SKM-1 (cell line): ENCODE results near the gene CEACAM21.

ENCODE experiments used
- DNase-seq: peaks from one replicate; lab custom pipeline; 2025; ENCODE audit not compliant: unreplicated experiment; lab: John Stamatoyannopoulos, UW

Gene CEACAM21

DNA sequence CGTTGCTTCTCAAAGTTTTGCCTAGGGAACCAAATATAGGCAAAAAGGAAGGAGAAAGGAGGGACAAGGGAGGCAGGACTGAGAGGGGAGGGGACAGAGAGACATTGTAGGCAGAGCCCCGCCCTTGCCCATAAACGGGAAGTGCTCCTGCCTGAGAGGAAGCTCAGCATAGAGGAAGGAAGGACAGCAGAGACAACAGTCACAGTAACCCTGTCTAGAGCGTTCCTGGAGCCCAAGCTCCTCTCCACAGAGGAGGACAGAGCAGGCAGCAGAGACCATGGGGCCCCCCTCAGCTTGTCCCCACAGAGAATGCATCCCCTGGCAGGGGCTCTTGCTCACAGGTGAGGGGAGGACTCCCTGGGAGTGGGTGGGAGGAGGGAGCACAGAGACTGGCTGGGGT is at the start of gene CEACAM21:
TSS of gene CEACAM21 (plus strand) at position 169 of the 400 bp plus-strand sequence. CDS start at position 278, 109 bp downstream.
- peak; percentile 36 for DNase-seq

- no peak for DNase-seq
Observed at GRCh38 chr19:41527089-41527488, 48.9 kb upstream of the CEACAM21 start.

DNA sequence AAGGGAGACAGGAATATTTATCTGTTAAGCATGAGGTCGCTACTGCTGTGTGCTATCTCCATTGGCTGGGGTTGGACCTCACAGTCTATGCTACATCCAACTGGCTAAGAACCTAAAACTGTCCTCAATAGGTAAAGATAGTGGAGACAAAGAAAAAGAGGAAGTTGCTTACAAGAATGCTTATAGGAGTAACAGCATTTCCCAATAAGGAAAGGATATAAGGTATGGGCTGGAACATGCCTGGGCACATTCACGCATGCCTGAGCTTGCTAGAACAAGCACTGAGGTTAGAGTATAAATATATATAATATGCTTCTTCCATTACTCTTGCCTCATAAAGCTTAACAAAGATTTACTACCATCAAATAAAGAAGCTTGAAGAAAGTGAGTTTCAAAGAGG is 47.9 kb upstream of the CEACAM21 start:
- no peak for DNase-seq

DNA sequence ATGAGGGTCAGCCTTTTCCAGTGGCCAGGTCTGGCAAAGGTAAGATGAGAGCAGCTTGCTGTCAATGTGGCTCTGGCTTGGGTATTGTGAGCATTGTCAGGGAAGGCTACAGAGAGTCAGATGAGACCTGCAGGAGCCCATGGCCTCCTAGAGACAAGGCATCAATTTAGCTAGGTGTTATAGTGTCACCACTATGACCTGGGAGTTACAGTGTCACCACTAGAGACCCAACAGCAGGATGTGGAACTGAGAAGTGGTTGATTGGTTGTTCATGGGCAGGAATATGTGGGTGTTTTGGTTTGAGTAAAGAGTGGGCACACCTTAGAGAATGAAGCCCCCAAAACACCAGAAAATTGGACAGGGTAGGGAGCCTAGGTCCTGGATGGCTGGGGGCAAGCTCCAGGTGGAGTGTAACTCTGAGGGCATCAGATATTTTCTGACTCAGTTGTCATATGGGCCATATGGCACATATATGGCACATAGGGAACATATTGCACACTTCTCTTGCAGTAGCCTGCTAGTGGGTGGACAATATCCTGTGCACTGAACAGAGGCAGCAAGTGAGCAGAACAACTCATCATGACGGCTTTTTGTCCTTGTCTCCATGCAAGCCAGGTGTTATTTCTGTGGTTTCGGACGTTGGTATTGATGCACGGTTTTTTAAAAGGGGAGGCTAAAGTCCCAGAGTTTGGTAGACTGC is 46.3 kb upstream of the CEACAM21 start:
- DNase-seq: no peak

- DNase-seq: no peak
Observed at GRCh38 chr19:41530184-41530534, 45.8 kb upstream of the CEACAM21 start.

GRCh38 chr19:41530761-41531301 is 45.1 kb upstream of the CEACAM21 start:
- DNase-seq: no peak

DNA sequence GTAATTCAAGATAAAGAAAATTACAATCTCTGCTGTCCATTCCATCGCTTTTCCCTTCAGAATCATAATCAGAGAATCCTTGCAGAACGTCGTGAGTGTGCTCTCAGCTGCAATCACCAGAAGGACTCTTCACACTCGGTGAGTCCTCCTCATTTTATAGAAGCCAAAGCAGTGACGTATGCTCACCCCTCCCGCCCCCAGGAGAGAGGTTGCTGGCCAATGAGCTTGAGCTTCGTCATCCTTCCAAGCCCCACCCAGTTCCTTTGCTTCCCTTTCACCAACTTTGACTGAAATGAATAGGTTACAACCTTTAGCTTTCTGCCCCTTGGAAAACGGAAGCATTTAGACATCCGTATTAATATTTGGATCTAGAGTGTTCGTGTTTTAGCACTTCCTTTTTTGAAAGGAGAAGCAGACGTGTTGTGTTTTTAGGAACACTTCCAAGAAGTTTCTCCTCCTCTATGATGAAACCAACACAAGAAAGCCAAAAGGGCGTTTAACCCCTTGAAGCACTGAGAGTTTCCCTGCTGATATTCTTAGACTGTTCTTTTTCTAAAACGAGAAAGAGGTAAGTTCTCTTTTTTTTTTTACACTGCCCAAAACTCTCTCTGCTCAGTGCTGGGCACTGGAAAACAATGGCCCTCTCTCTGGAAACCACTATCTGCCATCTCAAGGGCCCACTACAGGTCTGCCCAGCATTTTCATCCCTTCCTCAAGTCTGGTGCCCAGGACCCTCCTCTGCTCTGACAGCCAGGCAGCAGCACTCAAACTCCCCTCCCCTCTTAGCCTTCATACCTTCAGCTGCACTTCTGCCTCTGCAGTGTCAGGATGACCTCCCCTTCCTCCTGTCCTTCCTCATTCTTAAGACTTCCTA is 44.3 kb upstream of the CEACAM21 start:
- peak; percentile 87 for DNase-seq

- DNase-seq: no peak
Observed at GRCh38 chr19:41532526-41532925, 43.4 kb upstream of the CEACAM21 start.

DNA sequence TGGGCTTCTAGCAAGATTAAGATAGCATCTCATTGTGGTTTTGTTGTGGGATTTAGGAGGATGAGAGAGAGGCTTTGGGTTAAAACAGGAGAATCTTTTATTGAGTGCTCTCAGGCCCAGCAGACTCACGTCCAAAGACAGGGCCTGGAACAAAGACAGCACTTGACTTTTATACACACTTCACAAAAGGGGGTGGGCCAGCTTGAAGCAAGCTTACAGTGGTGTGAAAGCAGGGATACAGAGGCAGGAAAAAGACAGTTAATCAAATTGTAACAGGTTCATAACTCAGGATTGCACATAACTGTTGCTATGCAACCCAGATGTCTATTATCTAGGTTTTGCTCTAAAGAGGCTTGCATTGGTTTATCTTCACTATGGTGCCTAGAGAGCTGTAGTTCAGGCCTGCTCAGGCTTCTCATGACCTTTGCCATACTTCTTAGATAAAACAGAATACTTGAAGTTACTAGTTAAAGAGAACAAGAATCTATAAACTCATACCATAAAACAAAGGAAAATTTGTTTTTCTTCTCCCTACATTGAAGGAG is 42.2 kb upstream of the CEACAM21 start:
- DNase-seq: no peak

GRCh38 chr19:41535029-41535622 is 40.8 kb upstream of the CEACAM21 start:
- DNase-seq: no peak

DNA sequence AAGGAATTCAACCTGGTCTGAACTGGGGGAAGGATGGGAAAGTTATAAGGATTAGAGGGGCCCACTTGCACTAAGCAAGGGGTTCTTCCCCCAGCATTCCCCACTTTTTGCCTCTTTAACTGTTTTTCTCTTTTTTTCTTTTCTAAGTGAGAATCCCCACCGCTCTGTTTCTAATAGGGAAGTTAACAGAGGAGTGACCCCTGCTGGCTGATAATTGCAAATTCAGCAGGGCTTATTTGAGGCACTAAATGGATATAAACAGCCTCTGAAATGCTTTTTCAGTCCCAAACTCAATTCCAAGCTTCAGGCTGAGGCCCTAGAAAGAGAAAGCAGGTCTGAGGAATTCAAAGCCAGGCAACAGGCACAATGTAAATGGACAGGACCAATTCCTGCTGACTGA is 38.2 kb upstream of the CEACAM21 start:
- DNase-seq: no peak

- no peak for DNase-seq
Observed at GRCh38 chr19:41540041-41540695, 35.8 kb upstream of the CEACAM21 start.

- DNase-seq: no peak
Observed at GRCh38 chr19:41541990-41542584, 33.9 kb upstream of the CEACAM21 start.

- DNase-seq: no peak
Observed at GRCh38 chr19:41542622-41543021, 33.3 kb upstream of the CEACAM21 start.

GRCh38 chr19:41543582-41543981 is 32.4 kb upstream of the CEACAM21 start:
- no peak for DNase-seq

GRCh38 chr19:41545547-41545946 is 30.4 kb upstream of the CEACAM21 start:
- DNase-seq: no peak

- DNase-seq: peak; percentile 15
Observed at GRCh38 chr19:41546386-41546789, 29.6 kb upstream of the CEACAM21 start.

DNA sequence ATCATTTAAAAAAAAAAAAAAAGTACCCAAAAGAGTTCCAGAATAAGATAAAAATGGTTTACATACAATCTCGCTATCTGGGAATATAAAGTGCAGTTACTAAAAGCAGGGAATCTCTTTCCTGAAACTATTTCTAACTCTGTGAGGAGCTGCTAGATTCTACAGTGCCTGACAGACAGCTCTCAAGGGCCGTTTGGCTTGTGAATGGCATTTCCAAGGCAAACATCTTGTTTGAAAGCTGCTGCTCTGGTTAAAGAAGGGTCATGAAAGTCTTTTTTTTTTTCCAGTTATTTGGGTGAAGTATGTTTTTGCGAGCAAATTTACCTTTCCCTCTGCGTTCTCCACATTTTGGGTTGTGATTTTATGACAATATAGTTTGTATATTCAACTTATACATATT is 29.0 kb upstream of the CEACAM21 start:
- DNase-seq: no peak

DNA sequence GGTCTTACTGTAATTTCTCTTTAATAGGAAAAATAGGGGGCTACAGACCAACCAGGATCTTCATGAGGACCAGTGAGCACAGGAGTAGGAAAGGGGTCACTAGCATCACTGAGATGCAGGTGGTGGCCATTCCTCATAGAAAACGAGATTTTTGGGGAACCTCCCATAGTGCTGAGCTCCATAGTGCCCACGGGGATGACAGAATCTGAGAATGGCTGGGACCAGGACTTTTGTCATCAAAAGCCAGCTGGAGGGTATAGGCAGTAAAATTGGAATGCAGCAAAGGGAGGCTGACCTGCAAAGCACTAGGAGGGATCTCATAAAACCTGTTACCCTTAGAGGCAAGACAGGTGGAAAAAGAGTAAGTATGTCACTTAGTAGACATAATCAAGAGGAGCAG is 28.4 kb upstream of the CEACAM21 start:
- no peak for DNase-seq

DNA sequence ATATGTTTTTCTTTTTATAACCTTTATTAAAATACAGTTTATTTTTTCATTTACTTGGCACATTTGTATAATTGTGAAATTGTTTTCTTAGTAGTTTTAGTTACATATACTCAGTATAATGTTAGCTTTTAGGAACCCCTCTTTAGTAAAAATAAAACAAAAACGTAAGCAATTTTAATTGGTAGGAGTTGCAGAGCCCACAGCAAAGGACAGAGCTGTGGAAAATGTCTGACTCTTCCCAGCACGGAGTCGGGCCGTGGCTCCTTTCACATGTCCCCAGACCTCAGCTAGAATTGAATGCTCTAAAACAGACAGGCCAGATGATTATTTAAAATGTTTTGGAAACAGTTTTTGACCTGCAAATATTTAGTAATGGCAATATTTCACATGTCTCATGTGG is 27.9 kb upstream of the CEACAM21 start:
- DNase-seq: no peak
